GM21786 (cell line): ENCODE measurements around the gene SCN4A.
"Not testable (repeated sequence)": the region's sequence is repeated elsewhere in the genome, so short reads cannot be mapped to it uniquely, and the experiment has no call there.

Experiments used
- ATAC-seq: cut with Tn5 transposase; IDR thresholded peaks from one replicate; pipeline ENCODE4 v1.9.1; 2021; ENCODE audit not compliant: unreplicated experiment

Gene SCN4A

DNA sequence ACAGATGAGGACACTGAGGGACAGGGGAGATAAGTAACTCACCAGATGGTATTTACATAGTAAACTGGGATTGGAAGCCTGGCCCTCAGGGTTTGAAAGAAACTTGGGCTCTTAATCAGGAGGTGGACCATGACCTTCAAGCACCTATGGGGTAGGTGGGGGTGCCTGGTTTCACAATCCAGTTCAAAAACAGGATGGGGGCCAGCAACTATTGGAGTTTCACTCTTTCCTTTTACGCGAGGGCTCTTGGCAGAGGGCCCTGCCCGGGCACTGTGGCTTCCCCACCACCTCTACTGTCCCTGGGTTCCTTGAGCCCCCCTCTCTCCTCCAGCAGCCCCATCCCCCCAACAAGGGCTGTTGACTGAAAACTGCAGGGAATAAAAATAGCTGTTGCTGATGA lies 14.1 kb upstream of the SCN4A start:
- no peak for ATAC-seq

DNA sequence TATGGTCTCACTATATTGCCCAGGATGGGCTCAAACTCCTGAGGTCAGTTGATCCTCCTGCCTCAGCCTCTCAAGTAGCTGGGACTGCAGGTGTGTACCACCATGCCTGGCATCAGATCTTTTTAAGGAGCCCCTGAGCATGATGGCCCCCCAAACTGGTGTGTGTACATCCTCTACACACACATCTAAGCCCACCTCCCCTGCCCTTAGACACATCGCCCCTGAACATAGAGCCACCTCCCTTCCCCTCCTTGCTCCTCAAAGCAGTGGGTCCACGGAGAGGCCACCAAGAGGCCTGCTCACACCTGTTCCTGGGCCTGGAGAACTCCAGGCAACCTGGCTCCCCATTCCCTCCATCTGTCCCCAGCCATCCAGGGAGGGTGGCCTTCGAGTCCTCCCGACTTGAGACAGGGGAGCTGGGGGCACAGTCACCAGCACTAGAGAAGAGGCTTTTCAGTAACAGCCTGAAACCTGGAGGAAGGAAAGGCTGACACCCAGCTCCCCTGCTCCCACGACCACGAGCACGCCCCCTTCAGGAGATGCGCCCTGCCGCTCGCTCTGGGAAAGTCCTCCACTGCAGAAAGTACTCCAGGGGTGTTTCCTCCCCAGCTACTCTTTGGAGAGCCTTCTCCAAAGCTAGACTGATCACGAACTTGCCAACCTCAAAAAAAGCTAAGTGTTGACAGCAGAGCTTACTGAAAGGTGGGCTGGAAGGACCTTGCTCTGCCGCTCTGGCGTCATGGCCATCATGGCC lies 12.8 kb upstream of the SCN4A start:
- no peak for ATAC-seq

DNA sequence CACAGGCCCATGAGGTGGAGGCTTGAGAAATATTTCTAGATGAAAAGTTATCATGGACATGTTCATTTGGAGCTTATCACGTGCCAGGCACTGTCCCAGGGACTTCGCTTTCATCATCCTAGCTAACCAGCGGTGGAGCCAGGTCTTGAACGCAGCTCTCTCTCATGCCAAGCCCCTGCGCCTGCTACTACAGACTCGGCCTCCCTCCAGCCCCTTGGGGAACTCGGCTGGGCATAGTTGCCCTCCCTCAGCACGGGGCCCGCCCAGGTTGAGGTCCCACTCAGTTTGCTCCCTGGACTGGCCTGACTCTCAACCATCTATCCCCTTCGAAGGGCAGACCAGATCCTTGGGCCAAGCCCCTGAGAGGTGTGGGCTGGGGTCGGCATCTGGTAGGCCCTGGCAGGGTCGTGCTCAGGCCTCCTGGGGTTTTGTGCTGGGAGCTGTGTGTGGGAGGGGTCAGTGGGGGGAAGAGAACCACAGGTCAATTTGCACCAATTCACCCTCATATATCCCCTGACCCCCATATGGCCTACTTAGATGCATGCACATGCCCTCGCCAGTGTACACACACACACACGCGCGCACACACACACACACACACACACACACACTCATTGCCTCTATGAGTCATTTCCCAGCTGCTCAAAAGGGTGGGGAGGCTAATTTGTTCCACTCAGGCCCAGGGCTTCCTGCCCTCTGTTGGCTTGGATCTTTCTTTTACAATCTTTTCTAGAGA lies 12.1 kb upstream of the SCN4A start:
- ATAC-seq: no peak

DNA sequence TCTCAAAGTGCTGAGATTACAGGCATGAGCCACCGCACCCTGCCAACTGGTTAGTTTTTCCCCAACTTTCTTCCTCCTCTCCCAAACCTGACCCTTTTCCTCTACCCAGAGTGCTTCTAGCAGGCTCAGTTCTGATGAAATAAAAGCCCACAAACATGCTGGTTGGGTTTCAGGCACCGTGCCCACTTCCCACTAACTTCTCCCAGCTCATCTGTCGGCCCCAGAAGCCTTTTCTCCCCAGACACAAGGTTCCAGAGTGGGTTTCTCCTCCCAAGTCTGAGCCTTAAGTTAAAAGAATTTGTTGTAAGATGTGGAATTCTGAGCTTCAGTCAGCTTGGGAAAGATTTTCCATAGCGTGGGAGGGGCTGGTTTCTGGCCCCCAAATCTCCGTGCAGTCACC lies 11.5 kb upstream of the SCN4A start:
- ATAC-seq: no peak

DNA sequence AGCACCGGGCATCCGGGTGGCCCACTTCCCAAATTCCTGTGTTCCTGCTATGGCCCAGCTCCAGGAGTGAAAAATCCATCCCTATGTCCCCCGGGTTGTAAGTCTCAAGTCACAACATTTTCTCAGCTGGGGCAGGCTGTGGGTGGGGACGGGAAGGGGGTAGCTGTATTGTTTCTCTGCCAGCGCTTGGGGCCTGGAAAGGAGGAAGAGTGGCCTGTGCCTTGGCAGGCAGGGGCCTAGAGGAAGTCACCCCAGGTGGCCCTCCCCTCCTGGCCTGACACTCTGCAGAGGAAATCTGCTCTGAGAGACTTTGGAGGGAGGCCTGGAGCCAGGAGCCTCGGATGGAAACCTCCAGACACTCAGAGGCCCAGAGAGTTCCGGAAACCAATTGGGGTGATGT lies 10.6 kb upstream of the SCN4A start:
- no peak for ATAC-seq

DNA sequence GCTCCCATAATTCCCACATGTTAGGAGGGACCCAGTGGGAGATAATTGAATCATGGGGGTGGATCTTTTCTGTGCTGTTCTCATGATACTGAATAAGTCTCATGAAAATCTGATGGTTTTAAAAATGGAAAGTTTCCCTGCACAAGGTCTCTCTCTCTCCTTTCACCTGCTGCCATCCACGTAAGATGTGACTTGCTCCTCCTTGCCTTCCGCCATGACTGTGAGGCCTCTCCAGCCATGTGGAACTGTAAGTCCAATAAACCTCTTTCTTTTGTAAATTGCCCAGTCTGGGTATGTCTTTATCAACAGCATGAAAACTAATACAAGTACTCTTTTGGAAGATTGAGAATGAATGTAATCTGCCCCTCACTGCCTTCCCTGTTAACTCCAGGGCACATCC lies 9.9 kb upstream of the SCN4A start:
- not testable (repeated sequence) for ATAC-seq

DNA sequence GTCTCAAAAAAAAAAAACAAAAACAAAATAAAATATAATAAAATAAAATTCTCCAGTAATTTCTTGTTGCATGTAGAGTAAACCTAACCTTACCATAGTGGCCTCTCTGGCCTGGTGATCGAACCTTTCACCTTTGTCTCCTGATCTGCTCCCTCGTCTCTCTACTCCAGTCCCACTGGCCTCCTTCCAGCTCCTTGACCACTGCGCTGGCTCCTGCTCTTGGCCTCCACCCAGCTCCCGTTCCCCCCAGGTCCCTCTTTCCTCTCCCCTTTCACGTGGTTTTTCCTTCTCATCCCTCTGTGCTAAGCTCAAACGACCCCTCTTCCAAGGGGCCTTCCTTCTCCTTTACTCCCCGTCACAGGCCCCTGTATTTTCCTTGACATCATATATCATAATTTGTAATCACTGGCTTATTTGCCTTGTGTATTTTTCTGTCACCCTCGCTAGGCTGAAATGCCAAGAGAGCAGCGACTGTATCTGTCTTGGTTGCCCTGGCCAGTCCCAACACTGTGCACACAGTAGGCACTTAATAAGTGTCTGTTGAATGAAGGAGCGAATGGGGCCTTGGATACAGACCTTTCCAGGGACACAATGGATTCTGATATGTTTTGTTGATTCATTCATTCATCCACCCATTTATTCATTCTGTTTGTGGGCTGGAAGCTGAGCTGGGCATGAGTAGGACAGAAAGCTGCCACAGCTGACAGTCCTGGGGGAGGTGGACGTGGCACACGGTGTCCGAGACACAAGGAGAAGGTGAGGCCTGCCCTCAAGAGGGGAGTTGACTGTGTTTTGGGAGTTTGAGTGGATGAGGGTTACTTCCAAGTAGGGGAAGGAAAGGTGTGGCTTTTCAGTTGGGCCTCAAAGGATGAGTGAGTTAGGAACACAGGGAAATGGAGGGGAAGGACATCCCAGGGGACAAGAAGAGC lies 5.8 kb upstream of the SCN4A start:
- no peak for ATAC-seq

DNA sequence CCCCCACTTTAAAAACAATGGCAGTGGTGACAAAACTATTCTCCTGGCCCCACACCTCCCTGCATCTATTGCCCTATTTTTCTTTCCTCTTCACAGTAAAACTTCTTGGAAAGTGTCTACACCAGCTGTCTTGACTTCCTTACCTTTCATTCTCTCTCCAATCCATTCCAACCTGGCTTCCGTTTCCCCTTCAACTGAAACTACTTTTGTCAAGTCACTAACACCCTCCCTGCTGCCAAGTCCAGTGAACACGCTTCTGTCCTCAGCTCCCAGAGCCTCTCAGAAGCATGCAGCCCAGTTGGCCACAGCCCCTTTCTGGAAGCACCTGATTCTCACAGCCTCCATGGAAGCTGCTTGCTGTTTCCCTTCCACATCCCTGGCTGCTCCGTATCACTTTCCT lies 4.0 kb upstream of the SCN4A start:
- ATAC-seq: no peak

DNA sequence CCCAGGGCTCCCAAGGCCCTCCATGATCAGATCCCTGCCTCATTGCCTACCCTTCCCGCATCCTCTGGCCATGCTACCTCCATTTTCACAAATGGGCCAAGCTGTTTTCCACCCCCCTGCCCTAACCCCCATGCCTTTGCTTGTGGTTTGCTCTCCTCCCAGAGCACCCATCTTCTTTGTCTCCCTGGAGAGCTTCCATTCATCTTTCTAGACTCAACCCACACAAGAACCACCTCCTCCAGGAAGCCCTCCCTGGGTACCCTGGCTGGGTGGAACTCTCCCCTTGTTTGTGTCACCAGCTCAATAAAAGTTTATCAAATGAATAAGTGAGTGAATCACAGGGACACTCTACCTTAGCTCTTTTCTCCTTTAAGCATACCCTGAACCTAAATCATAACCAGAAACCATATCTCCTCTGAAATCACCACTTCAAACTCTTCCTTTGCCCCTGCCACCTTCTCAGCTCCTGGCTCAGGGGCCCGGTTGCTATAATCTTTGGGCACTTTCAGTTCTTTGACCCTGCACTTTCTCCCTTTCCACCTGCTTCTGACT lies 2.9 kb upstream of the SCN4A start:
- no peak for ATAC-seq

DNA sequence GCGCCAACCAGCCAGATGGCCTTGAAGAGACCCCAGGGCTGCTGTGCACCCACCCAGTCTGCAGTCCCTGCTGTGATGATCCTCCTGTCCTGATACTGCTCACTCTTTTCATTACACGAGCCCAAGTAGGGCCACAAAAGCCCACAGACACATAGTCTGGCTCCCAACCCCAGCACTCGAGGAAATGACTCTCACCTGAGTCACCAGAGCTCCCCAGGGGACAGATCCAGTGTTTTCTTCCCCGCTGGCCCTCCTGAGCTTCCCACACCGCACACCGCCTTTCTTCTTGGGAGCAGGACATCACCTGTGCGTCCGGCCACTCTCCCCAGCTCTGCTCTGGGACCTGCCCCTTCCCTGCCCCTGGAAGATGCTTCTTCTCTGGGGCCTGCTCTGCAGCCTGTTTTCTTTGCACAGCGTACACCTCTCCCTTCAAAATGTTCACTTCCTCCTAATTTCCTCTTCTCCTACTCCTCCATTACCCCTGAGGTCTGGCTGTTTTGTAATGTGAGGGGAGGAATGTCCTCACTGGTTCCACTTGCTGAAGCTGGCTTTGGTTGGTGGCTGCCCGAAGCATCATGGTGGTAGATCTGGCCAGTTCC lies 2.0 kb upstream of the SCN4A start:
- ATAC-seq: no peak

DNA sequence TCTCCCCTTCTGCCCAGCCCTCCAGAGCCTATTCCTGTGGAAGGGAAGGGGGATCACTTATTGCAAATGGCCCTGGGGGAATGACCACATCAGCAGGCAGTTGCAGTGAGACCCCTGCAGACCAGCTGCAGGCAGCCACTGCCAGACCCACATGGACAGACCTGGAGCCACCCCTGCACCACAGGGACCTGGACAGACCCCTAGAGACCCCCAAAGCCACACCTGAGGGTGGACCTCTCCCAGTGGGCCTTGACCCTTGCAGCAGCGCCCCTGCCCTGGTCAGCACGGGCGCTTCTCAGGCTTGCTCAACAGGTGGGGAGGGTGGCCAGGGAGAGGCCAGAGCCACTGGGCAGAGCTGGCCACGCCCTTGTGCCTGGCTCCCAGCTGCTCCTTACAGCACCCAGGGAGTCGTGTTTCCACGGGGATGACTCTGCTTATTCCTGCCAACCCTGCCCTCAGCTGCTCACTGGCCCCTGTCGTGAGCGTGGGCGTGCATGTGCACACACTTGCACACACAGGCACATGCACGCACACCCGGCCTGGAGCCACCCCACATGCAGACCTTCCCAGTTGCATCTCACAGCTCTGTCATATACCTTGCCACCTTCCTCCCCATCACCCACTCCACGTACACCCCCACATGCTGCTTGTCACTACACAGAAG lies 1.3 kb upstream of the SCN4A start:
- no peak for ATAC-seq

DNA sequence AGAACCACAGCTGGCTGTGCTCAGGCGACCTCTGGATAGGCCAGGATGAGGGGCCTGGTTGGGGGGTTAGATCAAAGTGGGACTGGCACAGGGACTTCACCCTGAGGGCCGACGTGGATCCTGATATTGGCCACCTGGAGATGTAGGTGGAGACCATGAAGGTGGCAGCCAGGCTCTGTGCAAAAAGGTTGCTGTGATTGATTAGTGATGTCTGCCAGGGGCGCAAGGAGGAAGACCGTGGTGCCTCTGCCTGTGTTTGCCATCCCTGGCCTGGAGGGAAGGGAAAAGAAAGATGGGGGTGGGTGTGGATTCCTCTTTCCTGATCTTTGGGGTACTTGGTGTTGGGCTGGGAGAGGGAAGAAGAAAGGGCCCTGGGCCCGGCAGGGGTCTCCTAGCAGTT lies 529 bp upstream of the SCN4A start:
- no peak for ATAC-seq

DNA sequence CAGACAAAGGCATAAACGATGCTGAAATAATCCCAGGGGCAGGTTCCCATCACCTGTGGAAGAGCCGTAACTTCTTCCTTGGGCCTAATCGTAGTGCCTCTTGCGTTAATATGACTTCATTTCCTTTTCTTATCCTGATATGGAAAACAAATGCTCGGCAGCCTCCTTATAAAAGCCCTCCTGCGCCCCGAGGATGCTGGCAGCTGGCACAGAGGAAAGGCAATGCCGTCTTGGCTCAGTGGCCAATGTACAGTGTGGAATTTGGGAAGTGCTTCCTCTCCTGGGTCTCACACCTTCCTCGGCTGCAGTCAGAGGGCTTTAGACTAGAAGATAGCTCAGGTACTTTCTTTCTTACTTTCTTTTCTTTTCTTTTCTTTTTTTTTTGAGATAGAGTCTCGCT lies 3.4 kb downstream of the SCN4A start:
- ATAC-seq: no peak

DNA sequence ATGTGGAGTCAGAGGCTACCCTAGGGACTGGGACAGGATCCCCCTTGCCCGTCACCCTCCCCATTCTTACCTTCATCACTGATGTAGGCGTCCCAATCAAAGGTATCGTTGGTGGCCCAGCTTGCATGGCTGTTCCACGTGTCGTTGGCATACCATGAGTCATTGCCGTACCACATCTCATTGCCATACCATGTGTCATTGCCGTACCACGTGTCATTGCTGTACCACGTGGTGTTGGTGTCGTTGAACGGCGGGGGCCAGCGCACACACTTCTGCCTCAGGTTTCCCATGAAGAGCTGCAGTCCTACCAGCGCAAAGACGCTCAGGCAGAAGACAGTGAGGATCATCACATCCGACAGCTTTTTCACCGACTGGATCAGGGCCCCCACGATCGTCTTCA lies 4.8 kb downstream of the SCN4A start:
- ATAC-seq: no peak

DNA sequence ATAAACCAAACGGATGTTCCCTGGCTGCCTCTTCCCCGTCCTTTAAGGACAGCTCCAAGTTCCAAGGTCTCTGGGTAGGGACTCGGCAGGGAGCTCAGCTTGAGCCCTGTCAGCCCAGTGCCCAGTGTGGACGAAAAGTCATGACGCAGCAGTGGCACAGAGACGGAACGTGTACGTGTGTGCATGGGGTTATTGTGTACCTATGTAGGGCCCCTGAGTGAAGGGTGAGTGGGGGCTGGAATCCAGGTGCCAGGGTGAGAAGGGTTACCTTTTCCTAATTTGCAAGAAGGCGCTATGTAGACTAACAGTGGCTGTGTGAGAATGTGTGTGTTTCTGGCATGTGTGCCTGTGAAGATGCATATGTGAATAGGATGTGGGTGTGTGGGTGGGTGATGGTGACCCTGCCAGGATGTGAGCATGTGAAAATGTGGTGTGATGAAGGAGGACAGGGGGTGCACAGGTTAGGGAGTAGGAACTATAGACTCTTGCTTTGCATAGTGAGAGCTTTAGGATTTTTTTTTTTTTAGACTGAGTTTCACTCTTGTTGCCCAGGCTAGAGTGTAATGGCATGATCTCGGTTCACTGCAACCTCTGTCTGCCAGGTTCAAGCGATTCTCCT lies 6.0 kb downstream of the SCN4A start:
- no peak for ATAC-seq

DNA sequence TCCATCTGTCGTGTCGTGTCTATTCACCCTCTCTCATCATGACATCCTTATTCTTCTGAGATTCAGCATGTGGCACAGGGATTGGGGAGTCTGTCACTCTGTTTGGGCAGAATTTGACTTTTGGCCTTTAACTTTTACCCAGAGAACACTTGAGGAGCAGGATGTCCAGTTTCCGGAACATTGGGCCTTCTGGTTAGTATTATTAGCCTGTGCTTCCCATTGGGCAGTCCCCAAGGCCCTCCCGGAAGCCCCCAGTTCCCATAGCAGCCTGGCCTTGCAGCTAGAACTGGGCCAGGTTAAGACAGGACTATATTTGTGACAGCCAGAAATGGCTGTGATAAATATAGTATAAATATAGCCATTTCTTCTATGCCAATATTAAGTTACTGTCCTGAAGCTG lies 9.6 kb downstream of the SCN4A start:
- ATAC-seq: no peak

DNA sequence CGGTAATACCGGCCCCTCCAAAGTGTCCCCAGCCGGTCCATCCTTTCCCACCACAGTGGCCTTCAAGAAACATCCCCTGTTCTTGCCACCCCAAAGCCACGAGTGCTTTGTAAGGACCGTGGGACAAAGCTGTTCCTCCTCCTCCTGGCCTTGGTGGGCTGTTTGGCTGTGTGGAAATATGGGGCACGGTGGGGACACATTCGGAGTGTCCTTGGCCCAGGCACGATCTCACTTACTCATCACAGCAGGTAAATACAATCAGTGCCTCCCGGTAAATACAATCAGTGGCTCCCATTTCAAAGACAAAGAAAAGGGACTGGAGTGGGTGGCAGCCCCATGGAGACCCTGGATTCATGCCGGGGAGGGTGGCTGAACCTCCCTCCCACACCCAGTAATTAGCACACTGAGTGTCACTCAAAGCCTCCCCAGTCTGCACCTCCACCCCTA lies 10.4 kb downstream of the SCN4A start:
- no peak for ATAC-seq

DNA sequence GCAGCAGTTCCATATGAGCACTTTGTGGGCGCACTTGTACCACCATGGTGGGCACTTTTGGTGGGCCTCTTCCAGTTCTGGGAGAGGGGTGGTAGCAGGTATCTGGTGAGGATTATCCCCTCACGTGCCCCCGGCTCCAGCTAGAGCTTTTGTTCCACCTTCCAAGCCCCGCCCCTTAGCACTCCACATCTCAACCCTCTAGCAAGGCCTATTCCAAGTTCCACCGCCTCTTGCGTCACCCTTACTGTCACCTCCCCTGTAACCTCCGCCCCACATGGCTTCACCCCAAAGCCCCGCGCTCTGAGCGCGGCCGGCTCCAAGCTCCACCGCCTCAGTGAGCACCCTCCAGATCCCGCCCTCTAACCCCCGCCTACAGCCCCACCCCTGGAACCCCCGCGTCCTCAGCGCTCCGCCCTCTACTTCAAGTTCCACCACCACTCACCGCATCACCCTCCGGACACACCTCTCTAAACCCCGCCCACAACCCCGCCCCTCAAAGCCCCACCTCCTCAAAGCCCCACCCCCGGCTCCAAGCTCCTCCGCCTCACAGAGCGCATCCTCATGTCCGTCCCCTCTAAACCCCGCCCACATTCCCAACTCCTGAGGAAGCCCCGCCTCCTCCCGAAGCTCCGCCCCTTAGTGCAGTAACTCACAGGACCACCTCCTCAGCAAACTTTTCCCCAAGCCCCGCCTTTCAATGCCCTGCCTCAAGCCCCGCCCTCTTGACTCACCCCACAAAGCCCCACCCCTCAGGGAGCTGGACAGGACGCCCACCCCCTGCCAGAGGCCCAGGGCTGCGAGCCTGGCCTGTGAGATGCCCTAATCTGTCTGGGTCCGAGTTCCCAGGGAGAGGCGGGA lies 11.1 kb downstream of the SCN4A start:
- ATAC-seq: no peak

DNA sequence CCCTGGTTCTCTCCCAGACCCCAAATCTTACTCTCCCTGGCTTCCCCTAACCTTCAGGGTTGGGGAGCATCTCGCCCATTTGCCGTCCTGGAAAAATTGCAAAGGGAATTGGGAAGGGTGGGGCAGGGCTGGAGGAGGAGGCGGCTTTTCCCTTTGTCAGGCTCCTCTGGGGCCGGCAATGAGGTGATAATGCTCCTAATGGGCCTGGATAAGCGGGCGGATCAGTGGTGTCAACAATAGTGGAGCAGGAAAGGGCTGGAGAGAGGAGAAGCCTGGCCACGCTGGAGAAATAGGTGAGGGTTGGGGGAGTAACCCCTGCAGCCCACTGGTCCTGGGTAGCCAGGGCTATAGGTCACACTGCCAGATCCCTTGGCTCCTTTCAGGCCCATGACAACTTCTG lies 12.3 kb downstream of the SCN4A start:
- ATAC-seq: no peak
